CD14-positive monocyte (primary cell): ENCODE data around the gene PPM1K. TPM values are rescaled to one million over a fixed set of nuclear protein-coding genes. Genes with fewer than 3 reads are reported as not detected.

Experiments used
- DNase-seq, 3 donors: peaks; one replicate each; pipeline ENCODE4 v3.0.0-alpha.2; 2011 to 2022
- H2AFZ ChIP-seq: 2 replicates; pipeline ENCODE4 v1.6.0; 2012; ENCODE audit warnings: mild to moderate bottlenecking, low read depth, low read length, inconsistent platforms; ENCODE audit not compliant: insufficient read depth, poor library complexity, severe bottlenecking
- H3K27ac ChIP-seq, 2 donors: 1 replicate in 1 of 2; 2 replicates in 1 of 2; pipeline ENCODE4 v1.5.1; 2012 to 2013; ENCODE audit warnings: low read length in 2 of 2, control low read depth in 1 of 2, inconsistent platforms in 1 of 2, low read depth in 1 of 2, mild to moderate bottlenecking in 1 of 2
- H3K27me3 ChIP-seq, 2 donors: one replicate each; pipeline versions ENCODE4 v1.6.0 to v1.6.1; 2011 to 2013; ENCODE audit warnings: low read length in 2 of 2; ENCODE audit not compliant: control insufficient read depth in 2 of 2, insufficient read depth in 2 of 2
- H3K36me3 ChIP-seq, 2 donors: replicated peaks in 1 of 2; 1 replicate in 1 of 2; 2 replicates in 1 of 2; pipeline versions ENCODE4 v1.5.1 to v1.6.1; 2012 to 2013; ENCODE audit warnings: low read length in 2 of 2, control low read depth in 1 of 2, inconsistent platforms in 1 of 2, mild to moderate bottlenecking in 1 of 2; ENCODE audit not compliant: insufficient read depth in 2 of 2, control insufficient read depth in 1 of 2
- H3K4me1 ChIP-seq, 2 donors: 1 replicate in 1 of 2; 2 replicates in 1 of 2; pipeline versions ENCODE4 v1.5.1 to v1.6.1; 2012 to 2013; ENCODE audit warnings: low read length in 2 of 2, control low read depth in 1 of 2, inconsistent platforms in 1 of 2, mild to moderate bottlenecking in 1 of 2, moderate library complexity in 1 of 2; ENCODE audit not compliant: insufficient read depth in 2 of 2, control insufficient read depth in 1 of 2
- H3K4me2 ChIP-seq: replicated peaks from 2 replicates; pipeline ENCODE3; 2012; ENCODE audit warnings: low read length, moderate library complexity, mild to moderate bottlenecking; ENCODE audit not compliant: poor library complexity, severe bottlenecking; ENCODE audit errors: extremely low read depth
- H3K4me3 ChIP-seq, 3 experiments: fragments of 200-600 bp in 1 of 3; sonication (generic) in 1 of 3; replicated peaks in 1 of 3; 1 replicate in 2 of 3; 2 replicates in 1 of 3; pipeline ENCODE4 v1.5.1; 2011 to 2013; ENCODE audit warnings: low read length in 3 of 3, mild to moderate bottlenecking in 3 of 3, control low read depth in 2 of 3, low read depth in 2 of 3, inconsistent platforms in 1 of 3, moderate library complexity in 1 of 3
- H3K79me2 ChIP-seq: 2 replicates; pipeline ENCODE4 v1.6.0; 2012; ENCODE audit warnings: mild to moderate bottlenecking, control low read depth, inconsistent platforms, low read length, moderate library complexity; ENCODE audit not compliant: insufficient read depth
- H3K9ac ChIP-seq: 2 replicates; pipeline ENCODE4 v1.6.0; 2017; ENCODE audit warnings: low read length, mild to moderate bottlenecking; ENCODE audit not compliant: insufficient read depth, poor library complexity, severe bottlenecking
- H3K9me3 ChIP-seq, 2 donors: replicated peaks in 1 of 2; 1 replicate in 1 of 2; 2 replicates in 1 of 2; pipeline versions ENCODE4 v1.5.1 to v1.6.1; 2012 to 2013; ENCODE audit warnings: low read length in 2 of 2, control low read depth in 1 of 2; ENCODE audit not compliant: control insufficient read depth in 1 of 2, insufficient read depth in 1 of 2
- H4K20me1 ChIP-seq: 2 replicates; pipeline ENCODE4 v1.6.0; 2012; ENCODE audit warnings: mild to moderate bottlenecking, low read length, control low read depth, moderate library complexity; ENCODE audit not compliant: insufficient read depth
- H3K27ac Mint-ChIP-seq, 7 donors: one replicate each; pipeline ENCODE4 v1.8.0; 2020; ENCODE audit warnings: mild to moderate bottlenecking in 7 of 7, mixed read lengths in 7 of 7, moderate library complexity in 6 of 7, inconsistent platforms in 2 of 7
- H3K27me3 Mint-ChIP-seq, 3 donors: one replicate each; pipeline ENCODE4 v1.8.0; 2021 to 2022; ENCODE audit warnings: low read depth in 3 of 3, mild to moderate bottlenecking in 3 of 3, mixed read lengths in 3 of 3, moderate library complexity in 3 of 3, inconsistent platforms in 1 of 3
- H3K36me3 Mint-ChIP-seq, 2 donors: one replicate each; pipeline ENCODE4 v1.8.0; 2020; ENCODE audit warnings: mixed read lengths in 2 of 2, inconsistent platforms in 1 of 2, mild to moderate bottlenecking in 1 of 2
- H3K4me1 Mint-ChIP-seq: one replicate; pipeline ENCODE4 v1.8.0; 2020; ENCODE audit warnings: mild to moderate bottlenecking, mixed read lengths
- H3K4me3 Mint-ChIP-seq, 2 donors: one replicate each; pipeline ENCODE4 v1.8.0; 2020; ENCODE audit warnings: mild to moderate bottlenecking in 2 of 2, mixed read lengths in 2 of 2, moderate library complexity in 1 of 2
- H3K9me3 Mint-ChIP-seq, 7 donors: one replicate each; pipeline ENCODE4 v1.8.0; 2020 to 2022; ENCODE audit warnings: mixed read lengths in 7 of 7, mild to moderate bottlenecking in 6 of 7, moderate library complexity in 6 of 7, inconsistent platforms in 2 of 7
- CTCF ChIP-seq: fragments of 200-600 bp; IDR thresholded peaks from one replicate; pipeline ENCODE4 v1.8.0; 2022; ENCODE audit warnings: antibody characterized with exemption, mild to moderate bottlenecking
- WGBS: methylation state at CpG from one replicate; pipeline ENCODE4 v1.1.5; 2013; ENCODE audit warnings: missing lambda C conversion rate; ENCODE audit not compliant: insufficient coverage; 5-methylcytosine and 5-hydroxymethylcytosine counted together
- intact Hi-C, 2 donors: fragments of 100-400 bp; cut with micrococcal nuclease; formaldehyde crosslinking; loops; one replicate each; pipeline versions ENCODE4 v1.15.0 to v1.15.1; 2023
- polyA plus RNA-seq, 3 donors: library from polyadenylated mRNA; depleted of rRNA in 1 of 3; unstranded in 2 of 3; stranded (reverse) in 1 of 3; fragments of 300-500 nt in 2 of 3; fragments of >200 nt in 1 of 3; fragmentation: Illumina TruSeq in 2 of 3; gene quantifications; 1 replicate in 2 of 3; 2 replicates in 1 of 3; pipeline ENCODE4 v1.2.3, GENCODE V29; 2012 to 2021

Gene PPM1K
- polyA plus RNA-seq, 3 donors: 5.7 to 11.0 (median 7.0) TPM

DNA sequence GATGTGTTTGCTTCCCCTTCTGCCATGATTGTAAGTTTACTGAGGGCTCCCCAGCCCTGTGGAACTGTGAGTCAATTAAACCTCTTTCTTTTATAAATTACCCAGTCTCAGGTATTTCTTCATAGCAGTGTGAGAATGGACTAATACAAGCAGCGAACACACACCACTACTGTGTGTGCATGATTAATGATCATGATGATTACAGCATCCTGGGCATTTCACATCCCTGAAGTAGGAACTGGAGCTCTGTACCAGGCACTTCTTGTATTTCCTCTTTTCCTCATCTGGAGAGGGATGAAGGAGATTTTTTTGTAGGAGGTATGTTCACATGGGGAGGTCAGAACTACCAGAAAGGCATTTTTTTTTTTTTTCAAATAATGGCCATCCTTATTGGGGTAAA is 60.8 kb downstream of the PPM1K start:
- no peaks in the 10 kb centered on the region for H3K27me3 ChIP-seq
- Mint-ChIP-seq H3K4me3 (no peak overlapping the region), H3K27ac (peak overlapping the region in 1 of 7 donors; percentile 30), H3K27me3 (no peaks in the 10 kb centered on the region), H3K36me3 (no peaks in the 10 kb centered on the region), H3K4me1 (peaks cover 2% of the 10 kb centered on the region), H3K9me3 (peaks cover 11 to 19% (median 14%) of the 10 kb centered on the region in 7 donors)
- no peaks in the 10 kb centered on the region for H3K36me3 ChIP-seq
- no peak overlapping the region for H3K4me3 ChIP-seq
- peak in 1 of 3 donors; percentile 67 for DNase-seq
- H3K9ac ChIP-seq: no peak overlapping the region
- no peaks in the 10 kb centered on the region for H4K20me1 ChIP-seq
- H3K4me1 ChIP-seq: no peaks in the 10 kb centered on the region
- H2AFZ ChIP-seq: no peak overlapping the region
- H3K79me2 ChIP-seq: no peaks in the 10 kb centered on the region
- WGBS: no CpG with 5 or more reads among the region's 1 CpG
- no peak overlapping the region for H3K27ac ChIP-seq
- no peak overlapping the region for H3K4me2 ChIP-seq
- intact Hi-C loops: no loop called here
- H3K9me3 ChIP-seq: peaks cover 5 to 17% of the 10 kb centered on the region in 2 donors
- TF ChIP-seq CTCF: no peak

- Histone ChIP-seq H3K79me2 (no peaks in the 10 kb centered on the region), H3K9ac (no peak overlapping the region), H3K4me1 (no peaks in the 10 kb centered on the region), H3K4me3 (no peak overlapping the region), H3K9me3 (peaks cover 5 to 17% of the 10 kb centered on the region in 2 donors), H3K36me3 (no peaks in the 10 kb centered on the region), H3K27me3 (no peaks in the 10 kb centered on the region), H4K20me1 (no peaks in the 10 kb centered on the region), H3K4me2 (no peak overlapping the region), H3K27ac (no peak overlapping the region), H2AFZ (no peak overlapping the region)
- peak; percentile 77 for TF ChIP-seq CTCF
- DNase-seq: peak; percentile 34 to 59 (median 51)
- intact Hi-C loops: loop anchor here (2.0 to 10.0 kb wide), 3 partner anchors 296 to 534 kb away; no protein-coding TSS in a partner anchor
- no peak overlapping the region for H3K27ac Mint-ChIP-seq
- peaks cover 2% of the 10 kb centered on the region for H3K4me1 Mint-ChIP-seq
- H3K4me3 Mint-ChIP-seq: peak overlapping the region in 1 of 2 donors; percentile 32
- no peaks in the 10 kb centered on the region for H3K36me3 Mint-ChIP-seq
- peaks cover 8 to 17% (median 13%) of the 10 kb centered on the region in 7 donors for H3K9me3 Mint-ChIP-seq
- H3K27me3 Mint-ChIP-seq: peaks cover 0 to 1% (median 0%) of the 10 kb centered on the region in 3 donors
- 0% methylated on average over 2 of the region's 5 CpGs for WGBS
Measured at GRCh38 chr4:88219099-88219498, 65.3 kb downstream of the PPM1K start.
